ENCODE data around the gene PAPPA2. TPM values are rescaled to one million over a fixed set of nuclear protein-coding genes. Genes with fewer than 3 reads are reported as not detected.

Gene PAPPA2
- total RNA-seq, 2 donors from 2014 or later = 0.19 to 1.2 TPM

DNA sequence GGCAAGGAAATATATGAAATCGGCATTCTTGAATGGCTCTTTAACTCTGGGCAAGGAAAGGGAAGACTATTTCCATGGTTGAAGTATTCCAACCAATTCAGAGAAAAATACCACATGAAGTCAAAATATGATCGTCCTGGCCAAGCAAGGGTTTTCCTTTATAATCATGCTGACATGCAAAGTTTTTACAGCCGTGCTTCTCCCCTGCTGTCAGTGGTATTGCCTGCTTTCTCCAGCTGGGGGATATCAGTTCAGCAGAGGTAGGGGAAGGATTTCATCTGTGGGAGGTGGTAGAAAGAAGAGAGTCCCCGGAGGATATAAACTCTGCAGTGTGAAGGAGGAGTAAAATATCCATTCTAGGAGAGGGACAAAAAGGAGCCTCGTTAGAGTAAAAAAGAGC lies 322.8 kb downstream of the PAPPA2 start:
- Histone ChIP-seq H3K27ac (no peak overlapping the region), H3K4me1 (peaks cover 0 to 15% of the 10 kb centered on the region in 2 donors), H3K36me3 (no peaks in the 10 kb centered on the region), H3K27me3 (no peaks in the 10 kb centered on the region), H3K4me3 (no peak overlapping the region), H3K9me3 (no peaks in the 10 kb centered on the region)
- DNase-seq (ENCODE audit: low spot score) = no peak
- TF ChIP-seq, protein P1, sequence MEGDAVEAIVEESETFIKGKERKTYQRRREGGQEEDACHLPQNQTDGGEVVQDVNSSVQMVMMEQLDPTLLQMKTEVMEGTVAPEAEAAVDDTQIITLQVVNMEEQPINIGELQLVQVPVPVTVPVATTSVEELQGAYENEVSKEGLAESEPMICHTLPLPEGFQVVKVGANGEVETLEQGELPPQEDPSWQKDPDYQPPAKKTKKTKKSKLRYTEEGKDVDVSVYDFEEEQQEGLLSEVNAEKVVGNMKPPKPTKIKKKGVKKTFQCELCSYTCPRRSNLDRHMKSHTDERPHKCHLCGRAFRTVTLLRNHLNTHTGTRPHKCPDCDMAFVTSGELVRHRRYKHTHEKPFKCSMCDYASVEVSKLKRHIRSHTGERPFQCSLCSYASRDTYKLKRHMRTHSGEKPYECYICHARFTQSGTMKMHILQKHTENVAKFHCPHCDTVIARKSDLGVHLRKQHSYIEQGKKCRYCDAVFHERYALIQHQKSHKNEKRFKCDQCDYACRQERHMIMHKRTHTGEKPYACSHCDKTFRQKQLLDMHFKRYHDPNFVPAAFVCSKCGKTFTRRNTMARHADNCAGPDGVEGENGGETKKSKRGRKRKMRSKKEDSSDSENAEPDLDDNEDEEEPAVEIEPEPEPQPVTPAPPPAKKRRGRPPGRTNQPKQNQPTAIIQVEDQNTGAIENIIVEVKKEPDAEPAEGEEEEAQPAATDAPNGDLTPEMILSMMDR (IDR thresholded peaks at IDR 0.05) = no peak

DNA sequence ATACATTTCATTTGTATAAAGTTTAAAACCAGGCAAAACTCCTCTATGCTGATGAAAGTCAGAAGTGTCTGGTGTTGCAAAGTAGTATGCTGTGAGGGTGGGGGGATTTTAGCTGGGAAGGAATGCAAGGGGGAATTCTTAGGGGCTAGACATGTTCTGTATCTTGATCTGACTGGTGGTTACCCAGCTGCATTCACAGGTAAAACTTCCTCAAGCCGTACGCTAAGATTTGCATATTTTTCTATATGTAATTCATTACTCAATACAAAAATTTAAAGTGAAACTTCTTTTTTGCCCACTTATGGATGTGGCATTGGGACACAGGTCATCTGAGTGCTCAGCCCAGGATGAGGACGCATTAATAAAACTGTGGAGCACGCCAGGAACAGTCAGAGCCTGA lies 323.3 kb downstream of the PAPPA2 start:
- Histone ChIP-seq H3K4me3 (no peak overlapping the region), H3K27me3 (no peaks in the 10 kb centered on the region), H3K27ac (no peak overlapping the region), H3K4me1 (peaks cover 0 to 15% of the 10 kb centered on the region in 2 donors), H3K9me3 (no peaks in the 10 kb centered on the region), H3K36me3 (no peaks in the 10 kb centered on the region)
- TF ChIP-seq, protein P1 (IDR thresholded peaks at IDR 0.05) = no peak
- DNase-seq (ENCODE audit: low spot score) = no peak

DNA sequence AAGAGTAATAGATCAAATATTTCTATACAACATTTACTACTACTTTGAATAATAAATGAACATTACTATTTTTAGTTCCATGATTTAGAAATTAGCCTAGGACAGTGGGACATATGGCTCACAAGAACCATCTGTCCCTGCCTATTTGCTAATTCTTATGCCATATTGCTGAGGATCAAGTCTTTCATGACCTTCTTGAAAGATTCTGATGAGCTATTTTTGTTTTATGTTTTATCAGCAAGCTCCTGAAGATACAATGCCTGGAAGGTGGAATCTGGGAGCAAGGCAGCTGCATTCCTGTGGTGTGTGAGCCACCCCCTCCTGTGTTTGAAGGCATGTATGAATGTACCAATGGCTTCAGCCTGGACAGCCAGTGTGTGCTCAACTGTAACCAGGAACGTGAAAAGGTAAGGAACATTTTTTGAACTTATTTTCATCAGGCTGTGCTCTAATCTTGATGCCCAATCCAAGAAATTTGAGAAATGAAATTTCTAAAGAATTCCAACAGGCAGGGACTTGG lies 326.7 kb downstream of the PAPPA2 start:
- Histone ChIP-seq H3K27ac (no peak overlapping the region), H3K27me3 (no peaks in the 10 kb centered on the region), H3K4me3 (no peak overlapping the region), H3K9me3 (no peaks in the 10 kb centered on the region), H3K36me3 (no peaks in the 10 kb centered on the region), H3K4me1 (peaks cover 0 to 15% of the 10 kb centered on the region in 2 donors)
- no peak for DNase-seq (ENCODE audit: low spot score)
- TF ChIP-seq, protein P1 (IDR thresholded peaks at IDR 0.05) = no peak

DNA sequence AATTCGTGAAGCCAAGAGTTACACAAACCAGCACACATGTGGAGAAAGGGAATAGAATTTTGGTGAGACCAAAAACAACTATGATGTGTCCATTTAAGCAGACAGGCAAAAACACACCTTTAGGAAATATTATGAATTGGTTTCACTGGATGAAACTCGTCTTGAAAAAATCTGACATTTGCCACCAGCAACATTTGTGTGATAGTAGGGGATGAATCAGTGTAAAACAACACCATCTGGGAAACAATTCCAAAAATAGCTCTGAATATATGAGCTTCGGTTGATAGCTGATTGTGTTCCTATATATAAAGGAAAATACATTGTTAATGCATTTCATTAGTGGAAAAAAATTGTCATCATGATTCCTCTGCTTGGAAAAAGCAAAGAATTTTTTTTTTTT lies 327.8 kb downstream of the PAPPA2 start:
- DNase-seq (ENCODE audit: low spot score) = no peak
- Histone ChIP-seq H3K36me3 (no peaks in the 10 kb centered on the region), H3K4me3 (no peak overlapping the region), H3K27me3 (no peaks in the 10 kb centered on the region), H3K9me3 (no peaks in the 10 kb centered on the region), H3K27ac (peak overlapping the region in 1 of 2 donors; percentile 46), H3K4me1 (peaks cover 0 to 15% of the 10 kb centered on the region in 2 donors)
- TF ChIP-seq, protein P1 (IDR thresholded peaks at IDR 0.05) = no peak

DNA sequence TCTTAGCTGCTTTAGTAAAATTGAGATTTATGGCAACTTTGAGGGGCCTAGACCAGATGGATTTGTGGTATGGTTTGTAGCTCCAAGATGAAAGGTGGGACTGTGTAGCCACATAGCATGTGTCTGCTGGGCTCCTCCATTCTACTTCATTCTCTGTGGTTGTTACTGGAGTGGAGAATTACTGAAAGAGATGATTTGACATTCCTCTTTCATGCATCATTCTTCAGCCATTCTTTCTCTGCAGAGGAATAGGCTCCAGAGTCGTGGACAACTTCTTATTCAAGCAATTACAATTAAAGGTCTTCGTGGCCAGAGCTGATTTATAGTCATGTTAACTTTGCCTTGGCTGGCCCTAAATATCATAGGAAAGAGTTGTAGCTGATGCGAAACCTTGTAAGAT lies 328.9 kb downstream of the PAPPA2 start:
- Histone ChIP-seq H3K4me3 (no peak overlapping the region), H3K4me1 (peaks cover 0 to 6% of the 10 kb centered on the region in 2 donors), H3K36me3 (no peaks in the 10 kb centered on the region), H3K9me3 (no peaks in the 10 kb centered on the region), H3K27ac (no peak overlapping the region), H3K27me3 (no peaks in the 10 kb centered on the region)
- DNase-seq (ENCODE audit: low spot score) = no peak
- TF ChIP-seq, protein P1 (IDR thresholded peaks at IDR 0.05) = no peak

DNA sequence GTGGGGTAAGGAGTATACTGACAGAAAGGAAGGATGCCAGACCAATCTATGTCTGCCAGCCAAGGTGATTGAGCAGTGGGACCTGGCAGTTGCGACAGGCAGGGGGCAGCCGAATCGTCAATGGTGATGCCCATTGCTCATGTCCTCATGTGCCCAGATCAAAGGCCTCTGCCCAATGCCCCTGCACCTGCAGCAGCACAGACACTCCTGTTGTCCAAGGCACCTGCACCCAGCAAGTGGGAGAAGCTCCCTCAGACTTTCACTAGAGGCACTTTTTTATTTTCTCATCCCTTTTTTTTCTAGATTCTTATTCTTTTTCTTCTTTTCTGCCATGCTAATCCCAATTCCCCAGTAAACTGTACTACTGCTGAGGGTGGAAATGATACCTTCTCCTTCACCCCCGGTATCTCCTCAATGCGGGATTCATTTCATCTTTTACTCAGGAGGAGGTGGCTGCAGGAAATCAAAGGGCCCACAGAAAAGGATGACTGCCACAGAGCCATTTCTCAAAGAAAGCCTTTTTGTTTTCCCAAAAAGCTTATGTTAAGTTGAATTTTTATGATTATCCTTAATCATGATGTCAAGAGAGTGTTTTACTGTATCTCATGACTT lies 332.0 kb downstream of the PAPPA2 start:
- H3K27ac ChIP-seq = no peak overlapping the region
- no peaks in the 10 kb centered on the region for H3K27me3 ChIP-seq
- H3K36me3 ChIP-seq = no peaks in the 10 kb centered on the region
- TF ChIP-seq, protein P1 (IDR thresholded peaks at IDR 0.05) = no peak
- no peak for DNase-seq (ENCODE audit: low spot score)
- H3K9me3 ChIP-seq = no peaks in the 10 kb centered on the region
- H3K4me1 ChIP-seq = peaks cover 0 to 6% of the 10 kb centered on the region in 2 donors
- no peak overlapping the region for H3K4me3 ChIP-seq
